IMR-90 (cell line): ENCODE measurements around the gene ALK. TPM values are rescaled to one million over a fixed set of nuclear protein-coding genes. Genes with fewer than 3 reads are reported as not detected.

Source experiments
- ATAC-seq: fragments of 200-7000 bp; cut with Tn5 transposase; 2 replicates; pipeline ENCODE4 v1.9.1; 2020; ENCODE audit warnings: low read depth, mild to moderate bottlenecking, moderate library complexity
- BruUV-seq: library from RNA; stranded (reverse); fragments of 400-500 nt; replicated peaks from 2 replicates; lab custom pipeline; 2021; lab: Mats Ljungman, UMichigan
- CTCF ChIA-PET: fragments of 300-600 bp; formaldehyde crosslinking; extraction: SDS; loops from one replicate; lab custom pipeline; 2021; ENCODE audit warnings: antibody characterized with exemption; lab: Yijun Ruan, JAX
- POLR2A ChIA-PET: fragments of 300-600 bp; sonication (Branson Sonifier 250); formaldehyde crosslinking; loops from one replicate; lab custom pipeline; 2022; ENCODE audit warnings: antibody characterized with exemption; ENCODE audit not compliant: unreplicated experiment; lab: Charles Lee
- DNase-seq: peaks from one replicate; pipeline ENCODE4 v3.0.0; 2013
- H2AFZ ChIP-seq: replicated peaks from 2 replicates; pipeline ENCODE3; 2013; ENCODE audit warnings: low read length, mild to moderate bottlenecking; ENCODE audit not compliant: poor library complexity
- H2AK5ac ChIP-seq: 2 replicates; pipeline ENCODE4 v1.6.1; 2013; ENCODE audit warnings: low read depth, low read length, inconsistent platforms
- H2AK9ac ChIP-seq: replicated peaks from 2 replicates; pipeline ENCODE3; 2013; ENCODE audit warnings: mild to moderate bottlenecking, low read depth, low read length, moderate library complexity; ENCODE audit not compliant: poor library complexity
- H2BK120ac ChIP-seq: 2 replicates; pipeline ENCODE4 v1.6.1; 2013; ENCODE audit warnings: low read depth, low read length, inconsistent platforms
- H2BK15ac ChIP-seq: 3 replicates; pipeline ENCODE4 v1.6.1; 2013; ENCODE audit warnings: low read depth, low read length, inconsistent platforms
- H2BK20ac ChIP-seq: 2 replicates; pipeline ENCODE4 v1.6.1; 2013; ENCODE audit warnings: low read depth, mild to moderate bottlenecking, inconsistent platforms, low read length, moderate library complexity
- H2BK5ac ChIP-seq: 2 replicates; pipeline ENCODE4 v1.6.1; 2013; ENCODE audit warnings: mild to moderate bottlenecking, low read depth, low read length, inconsistent platforms; ENCODE audit not compliant: poor library complexity, severe bottlenecking
- H3K14ac ChIP-seq: replicated peaks from 2 replicates; pipeline ENCODE4 v1.6.1; 2013; ENCODE audit warnings: low read depth, low read length, inconsistent platforms
- H3K18ac ChIP-seq: 2 replicates; pipeline ENCODE4 v1.6.1; 2013; ENCODE audit warnings: low read depth, low read length, control low read depth
- H3K23ac ChIP-seq: 2 replicates; pipeline ENCODE4 v1.6.1; 2013; ENCODE audit warnings: low read depth, low read length, inconsistent platforms
- H3K27ac ChIP-seq: 2 replicates; pipeline ENCODE4 v1.5.1; 2013; ENCODE audit warnings: mild to moderate bottlenecking, control low read depth, low read length; ENCODE audit not compliant: insufficient read depth
- H3K27me3 ChIP-seq: 2 replicates; pipeline ENCODE4 v1.6.1; 2013; ENCODE audit warnings: low read length; ENCODE audit not compliant: control insufficient read depth, insufficient read depth
- H3K36me3 ChIP-seq: 2 replicates; pipeline ENCODE4 v1.6.1; 2013; ENCODE audit warnings: low read length, mixed read lengths; ENCODE audit not compliant: control insufficient read depth, insufficient read depth
- H3K4ac ChIP-seq: 2 replicates; pipeline ENCODE4 v1.6.1; 2013; ENCODE audit warnings: low read depth, low read length, inconsistent platforms
- H3K4me1 ChIP-seq: 2 replicates; pipeline ENCODE4 v1.6.1; 2013; ENCODE audit warnings: low read length, mixed read lengths; ENCODE audit not compliant: control insufficient read depth, insufficient read depth
- H3K4me2 ChIP-seq: 2 replicates; pipeline ENCODE4 v1.6.1; 2013; ENCODE audit warnings: low read depth, mild to moderate bottlenecking, control low read depth, low read length, moderate library complexity
- H3K4me3 ChIP-seq: 2 replicates; pipeline ENCODE4 v1.5.1; 2013; ENCODE audit warnings: low read depth, mild to moderate bottlenecking, control low read depth, low read length, moderate library complexity; ENCODE audit not compliant: insufficient read depth
- H3K56ac ChIP-seq: 2 replicates; pipeline ENCODE4 v1.6.1; 2013; ENCODE audit warnings: low read length, inconsistent platforms; ENCODE audit not compliant: insufficient read depth; ENCODE audit errors: extremely low read depth
- H3K79me1 ChIP-seq, 2 experiments: 2 replicates each; pipeline ENCODE4 v1.6.1; 2013; ENCODE audit warnings: low read length in 2 of 2, inconsistent platforms in 1 of 2, low read depth in 1 of 2
- H3K9ac ChIP-seq: 2 replicates; pipeline ENCODE4 v1.6.1; 2013; ENCODE audit warnings: low read depth, low read length, control low read depth
- H3K9me1 ChIP-seq: 2 replicates; pipeline ENCODE4 v1.6.1; 2013; ENCODE audit warnings: low read length, inconsistent platforms; ENCODE audit not compliant: insufficient read depth
- H3K9me3 ChIP-seq: 2 replicates; pipeline ENCODE4 v1.6.1; 2013; ENCODE audit warnings: low read length; ENCODE audit not compliant: control insufficient read depth, insufficient read depth
- H4K20me1 ChIP-seq: 2 replicates; pipeline ENCODE4 v1.6.1; 2013; ENCODE audit warnings: low read length, inconsistent platforms; ENCODE audit not compliant: insufficient read depth
- H4K5ac ChIP-seq: 2 replicates; pipeline ENCODE4 v1.6.1; 2013; ENCODE audit warnings: mild to moderate bottlenecking, low read depth, low read length, control low read depth
- H4K8ac ChIP-seq, 2 experiments: 2 replicates each; pipeline ENCODE4 v1.6.1; 2013; ENCODE audit warnings: low read depth in 2 of 2, low read length in 2 of 2, control low read depth in 1 of 2, inconsistent platforms in 1 of 2
- H4K91ac ChIP-seq: 2 replicates; pipeline ENCODE4 v1.6.1; 2013; ENCODE audit warnings: low read depth, low read length, inconsistent platforms; ENCODE audit not compliant: insufficient read depth
- RAD21 ChIP-seq: IDR thresholded peaks from 2 replicates; pipeline ENCODE4 v1.6.1; 2012; ENCODE audit warnings: low read length, improper control_type of control experiment
- WGBS, 2 experiments: methylation state at CpG; one replicate each; pipeline versions ENCODE4 v1.1.5 to v1.1.7; 2013; ENCODE audit warnings: missing lambda C conversion rate in 2 of 2; ENCODE audit not compliant: insufficient read length in 1 of 2; ENCODE audit errors: extremely low coverage in 2 of 2; 5-methylcytosine and 5-hydroxymethylcytosine counted together
- dilution Hi-C: fragments of 300-500 bp; cut with HindIII; formaldehyde crosslinking; loops from one replicate; pipeline ENCODE4 v1.14.3; 2018; ENCODE audit warnings: low sequenced_read_pairs; ENCODE audit not compliant: unreplicated experiment
- in situ Hi-C: fragments of 300-500 bp; cut with MboI; formaldehyde crosslinking; loops from 3 replicates; pipeline ENCODE4 v1.14.3; 2019; ENCODE audit warnings: low sequenced_read_pairs, inconsistent platforms, mixed read lengths
- intact Hi-C: fragments of 100-400 bp; cut with micrococcal nuclease; formaldehyde crosslinking; loops from 2 replicates; pipeline ENCODE4 v1.10.0; 2022
- polyA plus RNA-seq, 3 experiments: library from polyadenylated mRNA; depleted of rRNA; stranded (reverse); fragments of >200 nt; gene quantifications; 2 replicates each; pipeline ENCODE4 v1.2.3, GENCODE V29; 2012; ENCODE audit warnings: low replicate concordance in 1 of 3
- total RNA-seq: library from RNA; depleted of rRNA; stranded (reverse); fragments of >200 nt; gene quantifications from 2 replicates; pipeline ENCODE4 v1.2.3, GENCODE V29; 2012
- TF ChIP-seq, protein P1 (sequence below): fragments of 150-350 bp; IDR thresholded peaks from 2 replicates; pipeline ENCODE4 v1.6.1; 2016; ENCODE audit warnings: low read depth, mild to moderate bottlenecking, low read length, moderate library complexity, borderline replicate concordance
- TF ChIP-seq, protein P2 (sequence below): fragments of 150-350 bp; IDR thresholded peaks from 2 replicates; pipeline ENCODE4 v1.6.1; 2017; ENCODE audit warnings: mild to moderate bottlenecking, antibody characterized with exemption, low read length, low read depth

The ALK gene
- total and polyA plus RNA-seq, 2 of the 4 experiments (the other 2 are of a cell fraction) = not detected

DNA sequence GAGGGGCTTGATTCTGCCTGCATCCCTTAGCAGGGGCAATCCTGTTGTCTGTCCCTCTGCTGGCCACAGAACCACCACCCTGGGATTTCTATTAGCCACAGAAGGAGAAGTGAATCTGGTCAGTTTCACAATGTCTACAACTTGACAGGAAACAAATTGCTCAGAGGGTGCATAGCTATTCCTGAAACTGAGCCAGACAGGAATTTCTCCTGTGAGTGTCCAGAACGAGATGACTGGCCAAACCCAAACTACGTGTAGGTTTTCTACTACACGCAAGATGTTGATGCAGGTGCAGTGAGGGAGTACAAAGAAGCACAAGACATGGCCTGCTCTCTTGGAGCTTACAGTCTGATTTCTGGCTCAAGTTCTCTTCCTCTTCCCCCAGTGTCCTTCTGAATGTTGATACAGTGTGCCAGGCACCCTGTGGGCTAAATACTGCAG, 604.3 kb downstream of the ALK start:
- Histone ChIP-seq H3K14ac (no peak overlapping the region), H3K36me3 (no peaks in the 10 kb centered on the region), H3K23ac (no peak overlapping the region), H3K18ac (no peak overlapping the region), H2BK15ac (no peak overlapping the region), H4K5ac (no peak overlapping the region), H4K8ac (no peak overlapping the region), H3K27ac (no peak overlapping the region), H3K79me1 (no peaks in the 10 kb centered on the region), H2AK9ac (no peak overlapping the region), H2BK5ac (no peak overlapping the region), H4K20me1 (no peaks in the 10 kb centered on the region), H3K4me1 (no peaks in the 10 kb centered on the region), H3K9me1 (no peaks in the 10 kb centered on the region), H2BK20ac (no peak overlapping the region), H3K4me2 (no peak overlapping the region), H3K4ac (no peak overlapping the region), H3K56ac (no peak overlapping the region), H4K91ac (no peak overlapping the region), H2AK5ac (no peak overlapping the region), H3K27me3 (peaks cover 36% of the 10 kb centered on the region), H3K9me3 (no peaks in the 10 kb centered on the region), H2AFZ (no peak overlapping the region), H3K4me3 (no peak overlapping the region), H3K9ac (no peak overlapping the region), H2BK120ac (no peak overlapping the region)
- DNase-seq (no peak), ATAC-seq (no peak)
- in situ Hi-C loops = loop anchor here (25.0 kb wide), 1 partner anchor 520 kb away; no protein-coding TSS in a partner anchor
- intact Hi-C loops = no loop called here
- dilution Hi-C loops = no loop called here
- BruUV-seq = no TSS peak
- TF ChIP-seq, protein P1, sequence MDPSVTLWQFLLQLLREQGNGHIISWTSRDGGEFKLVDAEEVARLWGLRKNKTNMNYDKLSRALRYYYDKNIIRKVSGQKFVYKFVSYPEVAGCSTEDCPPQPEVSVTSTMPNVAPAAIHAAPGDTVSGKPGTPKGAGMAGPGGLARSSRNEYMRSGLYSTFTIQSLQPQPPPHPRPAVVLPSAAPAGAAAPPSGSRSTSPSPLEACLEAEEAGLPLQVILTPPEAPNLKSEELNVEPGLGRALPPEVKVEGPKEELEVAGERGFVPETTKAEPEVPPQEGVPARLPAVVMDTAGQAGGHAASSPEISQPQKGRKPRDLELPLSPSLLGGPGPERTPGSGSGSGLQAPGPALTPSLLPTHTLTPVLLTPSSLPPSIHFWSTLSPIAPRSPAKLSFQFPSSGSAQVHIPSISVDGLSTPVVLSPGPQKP = no peak
- no peak for TF ChIP-seq RAD21
- TF ChIP-seq, protein P2, sequence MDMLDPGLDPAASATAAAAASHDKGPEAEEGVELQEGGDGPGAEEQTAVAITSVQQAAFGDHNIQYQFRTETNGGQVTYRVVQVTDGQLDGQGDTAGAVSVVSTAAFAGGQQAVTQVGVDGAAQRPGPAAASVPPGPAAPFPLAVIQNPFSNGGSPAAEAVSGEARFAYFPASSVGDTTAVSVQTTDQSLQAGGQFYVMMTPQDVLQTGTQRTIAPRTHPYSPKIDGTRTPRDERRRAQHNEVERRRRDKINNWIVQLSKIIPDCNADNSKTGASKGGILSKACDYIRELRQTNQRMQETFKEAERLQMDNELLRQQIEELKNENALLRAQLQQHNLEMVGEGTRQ = no peak
- POLR2A ChIA-PET = no interaction called here
- CTCF ChIA-PET = no interaction called here
- 80% methylated on average over 2 of the region's 3 CpGs; no CpG with 5 or more reads in 1 of the 2 experiments for WGBS, 2 experiments
